GM19372 (cell line): ENCODE results near the gene LPCAT1.
"Not testable (repeated sequence)": the region's sequence is repeated elsewhere in the genome, so short reads cannot be mapped to it uniquely, and the experiment has no call there.

Experiments used
- ATAC-seq: cut with Tn5 transposase; IDR thresholded peaks from one replicate; pipeline ENCODE4 v1.9.1; 2021; ENCODE audit warnings: mild to moderate bottlenecking, low read depth, moderate library complexity; ENCODE audit not compliant: unreplicated experiment

LPCAT1 gene

DNA sequence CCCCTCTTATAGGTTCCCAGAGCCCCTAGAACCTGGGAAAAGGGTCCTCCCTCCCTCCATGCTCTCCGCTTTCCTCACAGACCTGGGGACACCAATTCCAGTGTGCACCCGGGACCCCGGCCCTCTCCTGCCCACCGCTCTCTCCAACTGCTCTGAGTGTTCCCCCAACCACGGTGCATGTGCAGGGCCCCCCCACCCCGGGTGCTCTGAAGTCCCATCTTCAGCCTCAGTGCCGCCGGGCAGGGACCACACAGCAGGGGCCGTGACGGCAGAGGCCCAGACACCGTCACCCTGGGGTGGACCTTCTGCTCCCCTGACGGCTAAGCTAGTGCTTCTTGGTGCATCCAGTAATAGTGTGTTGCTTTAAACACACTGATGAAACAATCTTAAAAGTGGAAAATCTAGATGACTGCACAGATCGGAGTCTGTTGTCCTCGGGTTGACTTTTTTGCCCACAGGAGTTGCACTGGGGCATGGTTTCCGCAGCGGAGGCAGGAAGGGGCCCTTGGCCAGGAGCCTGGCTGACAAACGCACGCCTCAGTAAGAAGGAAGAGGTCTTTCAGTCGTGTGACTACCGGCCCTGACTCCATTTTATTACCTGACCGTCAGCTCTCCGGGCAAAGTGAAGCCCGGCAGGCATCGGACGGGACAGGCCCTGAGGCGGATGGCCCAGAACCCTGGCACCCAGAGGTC, 42.3 kb downstream of the LPCAT1 start:
- ATAC-seq: no peak

- ATAC-seq: no peak
Observed at GRCh38 chr5:1480806-1481205, 43.0 kb downstream of the LPCAT1 start.

GRCh38 chr5:1480217-1480616, 43.5 kb downstream of the LPCAT1 start:
- no peak for ATAC-seq

GRCh38 chr5:1479581-1480188, 44.1 kb downstream of the LPCAT1 start:
- no peak for ATAC-seq

DNA sequence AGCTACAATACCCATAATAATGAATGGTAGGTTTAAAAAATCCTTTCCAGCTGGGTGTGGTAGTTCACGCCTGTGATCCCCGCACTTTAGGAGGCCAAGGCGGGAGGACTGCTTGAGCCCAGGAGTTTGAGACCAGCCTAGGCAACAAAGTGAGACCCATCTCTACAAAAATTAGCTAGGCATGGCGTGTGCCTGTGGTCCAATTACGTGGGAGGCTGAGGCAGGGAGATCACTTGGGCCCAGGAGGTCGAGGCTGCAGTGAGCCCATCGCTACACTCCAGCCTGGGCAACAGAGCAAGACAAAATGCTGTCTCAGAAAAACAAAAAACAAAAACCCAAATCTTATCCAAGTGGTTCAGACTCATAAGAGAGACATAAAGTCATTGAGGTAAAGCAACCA, 44.7 kb downstream of the LPCAT1 start:
- no peak for ATAC-seq

DNA sequence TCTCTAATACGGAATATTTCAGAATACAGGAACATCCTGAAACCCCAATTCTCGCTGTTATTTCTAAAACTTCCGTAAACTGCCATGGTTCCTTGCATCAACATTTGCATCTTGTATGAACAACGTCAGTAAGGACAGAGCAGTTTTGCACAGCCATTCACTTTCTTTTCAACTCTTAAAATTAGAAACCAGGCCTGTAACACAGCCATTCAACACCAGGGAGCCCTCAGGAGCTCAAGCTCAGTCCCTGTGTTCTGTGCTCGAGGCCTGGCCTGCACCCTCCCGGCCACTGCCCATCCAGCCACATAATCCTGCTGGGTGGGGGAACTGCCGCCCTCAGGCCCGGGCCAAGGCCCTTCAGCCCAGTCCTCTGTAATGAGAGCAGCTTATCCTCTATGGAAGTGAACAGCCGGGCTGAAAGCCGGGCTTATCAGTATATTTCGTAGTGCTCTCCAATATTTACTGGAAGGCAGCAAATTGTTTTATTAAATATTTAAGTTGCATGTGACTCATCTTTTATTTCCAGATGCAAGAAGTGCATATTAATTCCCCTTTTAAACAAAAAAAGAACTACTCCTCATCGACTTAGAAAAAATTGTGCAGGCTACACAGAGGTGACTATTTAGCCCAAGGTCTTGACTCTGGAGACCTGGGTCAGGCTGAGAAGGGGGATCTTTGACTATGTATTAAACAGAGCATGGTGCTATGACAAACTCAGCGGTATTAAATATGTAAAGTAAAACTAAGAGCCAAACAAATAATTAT, 45.3 kb downstream of the LPCAT1 start:
- ATAC-seq: no peak

DNA sequence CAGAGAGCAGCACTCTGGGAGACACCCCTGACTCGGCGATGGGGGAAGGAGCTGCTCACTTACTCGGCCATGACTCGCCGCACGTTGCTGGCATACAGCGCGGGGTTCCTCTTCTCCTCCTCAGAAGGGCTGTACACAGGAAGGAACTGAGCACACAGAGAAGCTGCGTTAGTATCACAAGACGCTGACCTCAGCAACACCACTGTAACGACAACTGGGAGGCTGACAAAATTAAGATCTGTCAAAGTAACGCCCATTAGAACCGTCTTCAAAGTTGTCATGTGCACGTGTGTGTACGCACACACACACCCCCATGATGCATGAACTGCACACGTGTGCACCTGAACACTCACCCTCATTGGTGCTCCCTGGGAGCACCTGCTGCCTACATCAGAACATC, 46.4 kb downstream of the LPCAT1 start:
- no peak for ATAC-seq

GRCh38 chr5:1476967-1477310, 46.8 kb downstream of the LPCAT1 start:
- no peak for ATAC-seq

DNA sequence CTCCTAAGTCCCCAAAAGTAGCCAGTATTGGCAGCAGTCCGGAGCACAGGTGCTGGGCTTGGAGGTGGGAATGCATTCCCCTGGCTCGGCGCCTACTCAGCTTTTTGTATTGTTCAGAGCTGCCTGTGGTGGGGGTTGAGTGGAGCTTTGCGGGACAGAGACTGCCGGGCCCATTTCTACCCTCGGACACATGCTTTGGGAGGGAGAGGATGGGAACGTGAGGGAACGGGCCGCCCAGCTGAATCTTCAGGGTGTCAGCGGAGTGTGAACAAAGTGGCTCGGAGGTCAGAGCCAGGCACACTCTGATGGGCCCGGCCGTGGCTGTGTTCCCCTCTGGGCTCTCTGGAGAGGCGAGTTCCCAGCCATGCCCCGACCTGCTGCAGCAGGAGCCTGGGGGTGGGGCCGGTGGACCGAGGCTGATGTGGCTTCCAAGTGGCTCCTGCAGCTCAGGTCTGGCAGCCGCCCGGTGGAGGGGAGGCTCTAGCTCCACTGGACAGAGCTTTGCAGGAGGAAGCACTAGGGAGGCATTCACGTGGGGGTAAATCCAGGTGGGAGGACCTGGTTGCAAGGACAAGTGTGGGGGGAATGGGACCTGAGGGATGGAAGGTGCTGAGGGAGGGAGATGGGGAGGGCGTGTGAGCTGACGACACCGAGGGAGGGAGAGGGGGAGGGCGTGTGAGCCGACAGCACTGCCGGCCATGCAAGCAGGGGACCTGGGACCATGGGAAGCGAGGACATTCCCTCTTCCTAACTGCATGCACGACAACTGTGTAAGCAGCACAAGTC, 47.4 kb downstream of the LPCAT1 start:
- ATAC-seq: no peak

GRCh38 chr5:1475544-1475900, 48.2 kb downstream of the LPCAT1 start:
- not testable (repeated sequence) for ATAC-seq

- ATAC-seq: no peak
Observed at GRCh38 chr5:1474866-1475543, 48.8 kb downstream of the LPCAT1 start.

DNA sequence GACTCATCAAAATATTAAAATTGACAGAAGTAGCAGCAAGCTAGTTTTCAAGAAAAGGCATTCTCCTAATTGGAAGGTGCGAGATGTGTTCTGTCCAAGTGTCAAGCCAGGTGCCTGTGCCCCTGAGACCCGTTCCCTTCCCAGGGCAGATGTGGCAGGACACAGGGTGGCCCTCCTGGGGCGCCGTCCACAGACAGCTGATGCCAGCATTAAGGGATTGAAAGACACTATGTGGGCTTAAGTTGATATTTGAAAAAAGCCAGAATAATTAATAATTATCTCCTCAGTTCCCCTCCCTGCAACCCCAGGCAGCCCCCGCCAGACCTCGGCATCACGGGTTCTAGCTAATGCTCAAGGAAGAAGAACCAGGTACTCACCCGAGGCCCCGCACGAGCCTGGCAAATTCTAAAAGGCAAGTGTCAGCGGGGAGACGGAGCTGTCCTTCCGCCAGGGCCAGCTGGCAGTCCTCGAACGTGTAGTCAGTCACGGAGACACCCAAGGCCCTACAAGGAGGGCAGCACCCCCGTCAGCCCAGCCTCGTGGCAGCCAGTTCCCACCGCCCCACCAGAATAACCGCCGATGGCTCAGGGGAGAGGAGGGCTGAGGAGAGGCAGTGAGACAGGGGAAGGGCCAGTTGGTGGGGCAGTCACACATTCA, 49.4 kb downstream of the LPCAT1 start:
- no peak for ATAC-seq

DNA sequence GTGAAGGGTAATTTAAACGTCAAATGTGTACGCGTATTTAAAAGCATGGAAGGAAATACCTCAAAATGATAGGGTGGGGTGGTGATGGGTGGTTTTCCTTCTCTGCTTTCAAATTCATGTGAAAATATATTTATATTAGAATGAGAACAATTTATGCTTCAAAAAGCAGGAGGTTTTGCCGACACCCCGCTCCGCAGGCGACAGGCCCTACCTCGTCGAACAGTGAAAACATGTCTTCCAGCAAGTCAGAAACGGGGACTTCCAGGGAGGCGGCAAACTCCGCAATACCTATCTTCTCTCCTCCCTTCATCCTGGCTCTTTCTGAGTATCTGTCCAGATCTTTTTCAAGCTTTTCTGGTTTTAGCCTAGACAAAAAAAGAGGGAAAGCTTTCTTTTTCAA, 50.0 kb downstream of the LPCAT1 start:
- no peak for ATAC-seq

GRCh38 chr5:1472964-1473628, 50.7 kb downstream of the LPCAT1 start:
- no peak for ATAC-seq

DNA sequence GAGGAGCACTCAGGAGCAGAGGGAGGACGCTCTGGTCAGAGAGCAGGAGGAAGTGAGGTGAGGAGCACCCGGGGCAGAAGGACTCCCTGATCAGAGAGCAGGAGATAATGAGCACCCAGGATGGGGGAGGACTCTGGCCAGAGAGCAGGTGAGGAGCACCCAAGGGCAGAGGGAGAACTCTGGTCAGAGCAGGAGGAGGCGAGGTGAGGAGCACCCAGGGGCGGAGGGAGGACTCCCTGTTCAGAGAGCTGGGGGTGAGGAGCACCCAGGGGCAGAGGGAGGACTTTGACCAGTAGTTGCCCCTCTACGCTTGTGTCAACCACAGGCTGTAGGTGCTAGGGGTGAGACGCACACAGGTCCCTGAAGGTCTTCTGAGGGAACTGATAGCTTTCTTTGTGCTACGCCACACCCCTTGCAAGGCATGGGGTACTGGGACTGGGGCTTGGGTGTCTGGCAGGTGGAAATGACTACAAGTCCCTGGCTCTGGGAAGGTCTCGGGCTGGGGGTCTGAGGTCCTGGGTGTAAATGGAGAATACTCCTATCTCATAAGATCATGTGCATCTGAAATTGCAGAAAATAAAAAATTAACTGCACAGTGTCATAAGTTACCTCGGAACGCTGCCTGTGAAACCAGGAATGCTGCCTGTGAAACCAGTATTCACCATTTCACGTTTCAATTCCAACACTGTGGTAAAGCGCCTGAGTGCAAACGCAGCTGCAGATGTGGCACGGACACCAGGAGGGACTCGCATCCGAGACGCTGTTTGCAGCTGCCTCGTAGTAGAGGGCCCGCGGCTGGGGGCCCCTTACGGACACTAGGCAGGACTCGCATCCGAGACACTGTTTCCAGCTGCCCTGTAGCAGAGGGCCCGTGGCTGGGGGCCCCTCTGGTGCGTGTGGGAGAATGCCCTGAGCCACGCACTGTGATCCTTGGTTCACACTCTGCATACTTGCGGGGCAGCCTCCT, 51.5 kb downstream of the LPCAT1 start:
- ATAC-seq: no peak

GRCh38 chr5:1471240-1471853, 52.4 kb downstream of the LPCAT1 start:
- ATAC-seq: no peak

DNA sequence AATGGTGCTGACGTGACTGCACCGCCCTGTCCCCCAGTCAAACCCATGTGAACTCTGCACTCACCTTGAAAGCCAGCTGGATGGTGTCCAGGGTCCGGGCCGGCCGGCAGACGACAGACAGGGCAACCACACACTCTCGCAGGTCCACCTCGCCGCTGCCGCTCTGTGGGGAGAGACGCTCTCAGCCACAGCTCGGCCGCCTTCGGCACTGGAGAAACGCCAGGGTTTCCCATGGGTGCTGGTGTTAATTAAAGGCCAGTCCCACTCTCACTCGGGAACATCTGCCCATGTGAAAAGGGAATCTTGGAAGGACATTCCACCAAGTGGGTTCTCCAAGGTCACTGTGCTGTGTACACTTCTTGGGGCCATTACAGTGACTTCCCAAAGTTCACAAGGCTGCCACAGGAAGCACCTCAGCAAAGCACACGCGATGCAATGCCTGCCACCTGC, 53.0 kb downstream of the LPCAT1 start:
- ATAC-seq: no peak
